GM12873 (cell line): ENCODE data around the gene CIAO1.

Source experiments
- CTCF ChIP-seq: IDR thresholded peaks from 2 replicates; pipeline ENCODE4 v1.5.1; 2012; ENCODE audit warnings: low read depth, mild to moderate bottlenecking, moderate library complexity, low read length, control low read depth; ENCODE audit not compliant: insufficient read depth; ENCODE audit errors: missing control alignments

Gene CIAO1

GRCh38 chr2:96265840-96266679 lies at the start of gene CIAO1, which contains the start of gene TMEM127:
CIAO1 (plus strand) TSS chr2:96266225; CDS start chr2:96266351, 126 bp downstream.
TMEM127 (minus strand) TSS chr2:96265997; CDS start chr2:96265381, 616 bp downstream.
- peak; percentile 63 for TF ChIP-seq CTCF

- TF ChIP-seq CTCF, result no peak
Measured at GRCh38 chr2:96218508-96219131, 47.4 kb upstream of the CIAO1 start.

GRCh38 chr2:96225016-96225533 lies 41.0 kb upstream of the CIAO1 start:
- TF ChIP-seq CTCF, result no peak

- TF ChIP-seq CTCF, result no peak
Measured at GRCh38 chr2:96231316-96231715, 34.7 kb upstream of the CIAO1 start.

GRCh38 chr2:96233436-96233835 lies 32.6 kb upstream of the CIAO1 start:
- no peak for TF ChIP-seq CTCF

- TF ChIP-seq CTCF, result peak; percentile 57
Measured at GRCh38 chr2:96233880-96234316, 32.1 kb upstream of the CIAO1 start.

- no peak for TF ChIP-seq CTCF
Measured at GRCh38 chr2:96236882-96237281, 29.1 kb upstream of the CIAO1 start.
